Measurements from ENCODE around the gene IGF2BP1. TPM values are rescaled to one million over a fixed set of nuclear protein-coding genes. Genes with fewer than 3 reads are reported as not detected.
A peak's percentile ranks its signal among the peaks of the same experiment; 100 is the strongest.

Gene IGF2BP1
- total RNA-seq, 1 experiment from 2014 or later: 601 TPM

- POLR2A ChIA-PET: no interaction called here
- no peak overlapping the region for H3K4me3 ChIP-seq (ENCODE audit: low read depth, low read length)
- Mint-ChIP-seq H3K36me3 (ENCODE audit: insufficient read depth, unreplicated experiment) (peaks cover 19% of the 10 kb centered on the region), H3K27ac (ENCODE audit: unreplicated experiment) (no peak overlapping the region), H3K27me3 (ENCODE audit: insufficient read depth, unreplicated experiment) (no peaks in the 10 kb centered on the region), H3K4me3 (ENCODE audit: unreplicated experiment) (no peak overlapping the region), H3K4me1 (ENCODE audit: low read depth, unreplicated experiment) (no peaks in the 10 kb centered on the region), H3K9me3 (ENCODE audit: unreplicated experiment) (no peaks in the 10 kb centered on the region)
- CTCF ChIA-PET: no interaction called here
- H3K4me1 ChIP-seq: no peaks in the 10 kb centered on the region
- no peaks in the 10 kb centered on the region for H3K27me3 ChIP-seq (replicated peaks; ENCODE audit: control insufficient read depth, insufficient read depth, low read length)
- no peak for TF ChIP-seq CTCF (IDR thresholded peaks at IDR 0.05; ENCODE audit: insufficient read depth in 1 of 2, low read depth in 1 of 2, low read length in 1 of 2, severe bottlenecking in 1 of 2, unreplicated experiment in 1 of 2)
- no peaks in the 10 kb centered on the region for H3K36me3 ChIP-seq (ENCODE audit: control insufficient read depth, insufficient read depth, low read length)
- no TSS peak for BruUV-seq (replicated peaks)
- no peak for DNase-seq
- intact Hi-C loops (cut with micrococcal nuclease; ENCODE audit: unreplicated experiment): no loop called here
- 0 out of 2 replicates have a peak, but pooled peaks cover 4% of the 10 kb centered on the region for H3K9me3 ChIP-seq
Observed at GRCh38 chr17:49061524-49061943, 64.3 kb downstream of the IGF2BP1 start.

- Histone ChIP-seq H3K9me3 (0 out of 2 replicates have a peak, but pooled peaks cover 4% of the 10 kb centered on the region), H3K36me3 (ENCODE audit: control insufficient read depth, insufficient read depth, low read length) (no peaks in the 10 kb centered on the region), H3K27me3 (replicated peaks; ENCODE audit: control insufficient read depth, insufficient read depth, low read length) (no peaks in the 10 kb centered on the region), H3K4me3 (ENCODE audit: low read depth, low read length) (no peak overlapping the region), H3K4me1 (peaks cover 20% of the 10 kb centered on the region)
- CTCF ChIA-PET: no interaction called here
- Mint-ChIP-seq H3K27me3 (ENCODE audit: insufficient read depth, unreplicated experiment) (no peaks in the 10 kb centered on the region), H3K36me3 (ENCODE audit: insufficient read depth, unreplicated experiment) (peaks cover 6% of the 10 kb centered on the region), H3K4me3 (ENCODE audit: unreplicated experiment) (no peak overlapping the region), H3K27ac (ENCODE audit: unreplicated experiment) (no peak overlapping the region), H3K4me1 (ENCODE audit: low read depth, unreplicated experiment) (peaks cover 14% of the 10 kb centered on the region), H3K9me3 (ENCODE audit: unreplicated experiment) (no peaks in the 10 kb centered on the region)
- POLR2A ChIA-PET: no interaction called here
- DNase-seq: no peak
- intact Hi-C loops (cut with micrococcal nuclease; ENCODE audit: unreplicated experiment): no loop called here
- BruUV-seq (replicated peaks): no TSS peak
- no peak for TF ChIP-seq CTCF (IDR thresholded peaks at IDR 0.05; ENCODE audit: insufficient read depth in 1 of 2, low read depth in 1 of 2, low read length in 1 of 2, severe bottlenecking in 1 of 2, unreplicated experiment in 1 of 2)
Observed at GRCh38 chr17:49063652-49064051, 66.5 kb downstream of the IGF2BP1 start.

- no TSS peak for BruUV-seq (replicated peaks)
- intact Hi-C loops (cut with micrococcal nuclease; ENCODE audit: unreplicated experiment): loop anchor here (2.0 to 5.0 kb wide), 2 partner anchors 40 to 65 kb away; partner anchors contain the start of gene B4GALNT2
- Mint-ChIP-seq H3K9me3 (ENCODE audit: unreplicated experiment) (no peaks in the 10 kb centered on the region), H3K4me1 (ENCODE audit: low read depth, unreplicated experiment) (peaks cover 14% of the 10 kb centered on the region), H3K27ac (ENCODE audit: unreplicated experiment) (no peak overlapping the region), H3K27me3 (ENCODE audit: insufficient read depth, unreplicated experiment) (no peaks in the 10 kb centered on the region), H3K4me3 (ENCODE audit: unreplicated experiment) (no peak overlapping the region), H3K36me3 (ENCODE audit: insufficient read depth, unreplicated experiment) (no peaks in the 10 kb centered on the region)
- DNase-seq: peak; percentile 49 to 83
- Histone ChIP-seq H3K4me3 (ENCODE audit: low read depth, low read length) (no peak overlapping the region), H3K36me3 (ENCODE audit: control insufficient read depth, insufficient read depth, low read length) (no peaks in the 10 kb centered on the region), H3K4me1 (peaks cover 23% of the 10 kb centered on the region), H3K27me3 (replicated peaks; ENCODE audit: control insufficient read depth, insufficient read depth, low read length) (no peaks in the 10 kb centered on the region), H3K9me3 (no peaks in the 10 kb centered on the region)
- POLR2A ChIA-PET: no interaction called here
- TF ChIP-seq CTCF (IDR thresholded peaks at IDR 0.05; ENCODE audit: insufficient read depth in 1 of 2, low read depth in 1 of 2, low read length in 1 of 2, severe bottlenecking in 1 of 2, unreplicated experiment in 1 of 2): no peak
- CTCF ChIA-PET: no interaction called here
Observed at GRCh38 chr17:49067163-49067562, 70.0 kb downstream of the IGF2BP1 start.

Data from Caco-2 (cell line).